RKO (cell line): Measurements from ENCODE around the gene GLCCI1.
A peak's percentile ranks its signal among the peaks of the same experiment; 100 is the strongest.
"Not testable (repeated sequence)": the region's sequence is repeated elsewhere in the genome, so short reads cannot be mapped to it uniquely, and the experiment has no call there.

Experiments used
- DNase-seq: peaks from one replicate; pipeline ENCODE4 v3.0.0-alpha.2; 2016; ENCODE audit warnings: low spot score

The GLCCI1 gene

GRCh38 chr7:7989616-7990440 is 21.2 kb downstream of the GLCCI1 start:
- DNase-seq, result no peak

GRCh38 chr7:7990441-7990761 is 21.8 kb downstream of the GLCCI1 start:
- DNase-seq, result no peak

DNA sequence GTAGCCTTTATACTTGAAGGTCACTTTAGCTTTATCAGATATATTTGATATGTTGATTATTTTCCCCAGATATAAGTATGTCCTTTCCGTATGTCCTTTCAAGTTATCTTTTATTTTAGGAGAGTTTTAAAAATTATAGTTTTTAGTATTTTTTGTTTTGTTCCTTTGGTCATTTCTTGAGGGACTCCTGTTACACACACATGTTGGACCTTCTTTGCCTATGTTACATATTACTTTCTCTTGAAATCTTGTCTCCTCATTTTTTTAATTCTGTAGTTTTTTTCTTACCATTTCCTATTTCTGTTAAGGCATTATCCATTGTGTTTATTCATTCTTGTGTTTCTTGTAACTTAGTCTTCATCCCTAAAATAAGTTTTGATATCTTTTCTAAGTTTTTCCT is 23.9 kb downstream of the GLCCI1 start:
- peak; percentile 15 for DNase-seq

DNA sequence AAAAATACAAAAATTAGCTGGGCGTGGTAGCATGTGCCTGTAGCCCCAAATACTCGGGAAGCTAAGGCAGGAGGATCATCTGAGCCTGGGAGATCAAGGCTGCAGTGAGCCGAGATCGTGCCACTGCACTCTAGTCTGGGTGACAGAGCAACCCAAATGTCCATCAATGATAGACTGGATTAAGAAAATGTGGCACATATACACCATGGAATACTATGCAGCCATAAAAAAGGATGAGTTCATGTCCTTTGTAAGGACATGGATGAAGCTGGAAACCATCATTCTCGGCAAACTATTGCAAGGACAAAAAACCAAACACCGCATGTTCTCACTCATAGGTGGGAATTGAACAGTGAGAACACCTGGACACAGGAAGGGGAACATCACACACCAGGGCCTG is 26.8 kb downstream of the GLCCI1 start:
- DNase-seq, result not testable (repeated sequence)

DNA sequence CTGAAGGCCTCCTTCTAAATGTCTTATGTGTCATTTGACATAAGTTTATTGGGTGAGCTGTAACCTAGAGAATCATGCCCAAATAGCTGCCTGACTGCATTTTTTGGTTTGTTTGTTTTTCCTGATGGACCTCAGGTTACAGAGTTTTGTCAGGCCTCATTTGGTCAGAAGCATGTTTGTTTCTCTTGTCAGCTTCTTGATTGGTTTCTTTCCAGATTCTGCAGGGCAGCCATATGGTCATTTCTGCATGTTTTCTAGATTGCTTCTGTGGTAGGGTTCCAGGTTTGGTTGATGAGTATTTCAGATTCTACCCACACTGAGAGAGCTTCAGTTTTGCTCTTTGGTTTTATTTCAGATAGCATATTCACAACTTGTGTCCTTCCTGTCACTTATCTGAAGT is 28.0 kb downstream of the GLCCI1 start:
- DNase-seq, result no peak

DNA sequence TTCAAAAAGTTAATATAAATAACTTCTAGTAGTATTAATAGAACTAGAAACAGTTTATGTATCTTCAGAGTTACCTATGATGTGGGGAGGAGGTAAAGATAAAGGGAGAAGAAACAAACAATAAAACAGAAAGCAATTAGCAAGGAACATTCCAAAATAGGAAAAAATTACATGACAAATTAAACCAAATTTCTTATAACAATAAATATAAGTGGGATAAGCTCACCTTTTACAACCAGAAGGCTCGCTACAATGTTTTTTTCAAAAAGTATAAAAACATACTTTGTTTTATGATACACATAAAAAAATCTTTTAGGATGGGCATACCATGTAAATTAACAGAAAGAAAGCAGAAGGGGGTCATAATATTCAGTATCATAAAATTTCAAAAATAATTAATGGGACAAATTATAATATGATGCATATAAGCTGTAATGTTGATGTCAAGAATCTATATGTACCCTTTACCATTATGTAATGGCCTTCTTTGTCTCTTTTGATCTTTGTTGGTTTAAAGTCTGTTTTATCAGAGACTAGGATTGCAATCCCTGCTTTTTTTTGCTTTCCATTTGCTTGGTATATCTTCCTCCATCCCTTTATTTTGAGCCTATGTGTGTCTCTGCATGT is 31.8 kb downstream of the GLCCI1 start:
- DNase-seq, result no peak

- no peak for DNase-seq
These were observed 34.5 kb downstream of the GLCCI1 start for GRCh38 chr7:8003077-8003476.

DNA sequence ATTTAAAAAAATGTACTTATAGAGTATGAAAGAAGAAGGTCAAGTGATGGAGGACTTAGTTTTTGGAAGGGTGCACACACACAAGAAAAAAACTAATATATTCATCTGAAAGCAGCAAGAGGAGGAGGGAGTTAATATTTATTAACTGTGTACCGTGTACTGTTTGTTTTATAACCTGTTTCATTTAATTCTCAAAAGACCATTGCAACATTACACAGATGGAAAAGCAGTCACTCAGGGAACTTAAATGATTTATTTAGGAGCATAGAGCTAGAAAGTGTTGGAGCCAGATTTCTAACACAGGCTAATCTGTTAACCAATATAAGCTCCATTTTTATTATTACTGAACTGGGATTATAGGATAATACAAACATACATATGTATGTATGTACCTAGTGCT is 36.7 kb downstream of the GLCCI1 start:
- DNase-seq, result no peak

- DNase-seq, result no peak
These were observed 45.8 kb downstream of the GLCCI1 start for GRCh38 chr7:8014399-8014798.

- no peak for DNase-seq
These were observed 46.6 kb downstream of the GLCCI1 start for GRCh38 chr7:8015100-8015745.

DNA sequence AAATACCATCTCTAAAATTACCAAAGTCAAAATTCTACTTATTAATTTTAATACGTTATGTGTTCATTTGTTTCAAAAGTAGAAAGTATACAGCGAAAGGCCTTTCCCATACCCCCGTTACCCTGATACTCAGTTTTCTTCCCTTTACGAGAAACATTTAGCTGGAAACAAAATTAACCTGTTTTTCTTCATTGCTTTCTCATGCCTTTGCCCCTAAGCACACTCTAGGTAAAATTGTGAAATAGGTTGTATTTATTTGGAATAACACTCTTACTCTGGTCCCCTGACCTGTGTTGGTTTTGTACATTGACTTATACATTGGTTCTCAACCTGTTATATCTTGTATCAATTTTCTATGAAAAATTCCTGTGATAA is 47.1 kb downstream of the GLCCI1 start:
- no peak for DNase-seq

DNA sequence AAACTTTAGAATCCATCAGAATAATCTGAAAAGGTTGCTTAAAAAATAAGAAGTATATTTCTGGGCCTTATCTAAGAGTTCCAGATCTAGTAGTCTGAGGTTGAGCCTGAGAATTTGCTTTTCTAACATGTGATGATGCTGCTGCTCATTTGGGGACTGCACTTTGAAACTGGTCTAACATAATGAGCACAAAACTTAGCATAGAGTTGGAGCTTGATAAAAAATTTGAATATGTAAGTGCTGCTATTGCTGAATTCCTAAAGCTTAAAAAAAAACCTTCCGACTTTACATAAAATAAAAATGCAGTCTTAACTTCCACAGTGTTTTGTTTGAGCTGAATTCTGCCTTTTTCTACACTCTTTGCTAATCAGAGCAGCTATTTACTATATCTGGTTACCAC is 48.8 kb downstream of the GLCCI1 start:
- DNase-seq, result no peak

DNA sequence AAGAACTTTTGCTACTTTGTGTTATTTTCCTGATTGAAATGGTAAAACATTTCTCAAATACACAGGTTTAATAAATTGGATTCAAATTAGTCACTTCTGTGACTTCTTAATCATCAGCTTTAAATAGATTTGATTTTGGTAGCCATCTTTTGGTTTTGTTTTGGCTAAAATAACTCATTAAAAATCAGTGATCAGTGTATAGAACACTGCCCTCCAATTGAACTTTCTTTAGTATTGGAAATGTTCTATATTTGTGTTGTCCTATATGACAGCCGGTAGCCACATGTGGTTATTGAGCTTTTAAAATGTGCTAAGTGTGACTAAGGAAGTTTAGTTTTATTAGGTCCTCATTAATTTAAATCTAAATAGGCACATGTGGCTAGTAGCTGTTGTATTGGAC is 50.4 kb downstream of the GLCCI1 start:
- no peak for DNase-seq

- no peak for DNase-seq
These were observed 54.0 kb downstream of the GLCCI1 start for GRCh38 chr7:8022628-8023027.

DNA sequence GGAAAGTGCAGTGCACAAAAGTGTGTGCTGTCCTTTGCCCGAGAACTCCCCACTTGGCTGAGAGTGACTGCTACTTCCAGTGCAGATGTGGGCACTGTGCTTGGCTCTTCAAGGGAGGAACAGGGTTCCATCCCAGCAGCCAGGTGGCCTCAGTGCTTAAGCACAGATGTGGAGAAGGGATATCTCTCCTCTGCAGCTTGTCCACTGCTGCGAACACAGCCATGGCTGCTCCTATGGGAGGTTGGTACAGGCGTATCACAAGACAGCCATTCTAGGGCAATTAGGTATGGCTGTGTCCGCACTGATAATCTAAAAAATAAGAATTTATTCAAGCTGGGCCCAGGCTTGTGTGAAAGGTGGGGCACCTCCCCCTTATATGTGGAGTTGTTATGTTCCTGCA is 66.6 kb downstream of the GLCCI1 start:
- no peak for DNase-seq

- peak; percentile 27 for DNase-seq
These were observed 67.3 kb downstream of the GLCCI1 start for GRCh38 chr7:8035647-8036518.

DNA sequence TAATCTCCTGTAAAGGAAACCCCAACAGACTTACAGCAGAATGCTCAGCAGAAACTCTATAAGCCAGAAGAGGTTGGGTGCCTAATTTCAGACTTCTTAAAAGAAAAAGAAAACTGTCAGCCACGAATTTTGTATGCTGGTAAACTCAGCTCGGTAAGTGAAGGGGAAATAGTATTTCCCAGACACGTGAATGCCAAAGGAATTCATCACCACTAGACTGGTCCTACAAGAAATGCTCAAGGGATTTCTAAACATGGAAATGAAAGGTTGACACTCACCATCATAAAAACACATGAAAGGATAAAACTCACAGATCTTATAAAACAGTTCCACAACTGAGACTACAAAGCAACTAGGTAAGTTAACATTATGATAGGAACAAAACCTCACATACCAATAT is 68.6 kb downstream of the GLCCI1 start:
- no peak for DNase-seq

- DNase-seq, result no peak
These were observed 72.3 kb downstream of the GLCCI1 start for GRCh38 chr7:8040768-8041369.

DNA sequence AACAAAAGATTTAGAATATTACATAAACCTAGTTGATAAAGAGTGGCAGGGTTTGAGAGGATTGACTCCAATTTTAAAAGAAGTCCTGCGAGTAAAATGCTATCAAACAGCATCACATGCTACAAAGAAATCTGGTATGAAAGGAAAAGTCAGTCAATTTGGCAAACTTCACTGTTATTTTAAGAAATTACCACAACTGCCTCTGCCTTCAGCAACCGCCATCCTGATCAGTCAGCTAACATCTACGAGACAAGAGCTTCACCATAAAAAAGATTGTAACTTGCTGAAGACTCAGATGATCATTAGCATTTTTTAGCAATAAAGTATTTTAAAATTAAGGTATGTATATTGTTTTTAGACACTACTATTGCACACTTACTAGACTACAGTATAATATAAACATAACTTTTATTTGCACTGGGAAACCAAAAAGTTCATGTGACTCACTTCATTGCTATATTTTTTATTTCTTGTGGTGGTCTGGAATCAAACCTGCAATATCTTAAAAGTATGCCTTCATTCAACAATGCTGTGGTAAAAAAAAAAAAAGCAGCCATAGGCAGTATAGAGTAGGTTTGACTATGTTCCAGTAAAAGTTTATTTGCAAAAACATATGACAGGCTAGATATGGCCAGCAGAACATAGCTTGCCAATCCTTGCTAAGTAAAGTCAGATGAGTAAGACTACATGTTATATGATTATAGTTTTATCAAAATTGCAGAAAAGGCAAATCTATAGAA is 74.4 kb downstream of the GLCCI1 start:
- no peak for DNase-seq

DNA sequence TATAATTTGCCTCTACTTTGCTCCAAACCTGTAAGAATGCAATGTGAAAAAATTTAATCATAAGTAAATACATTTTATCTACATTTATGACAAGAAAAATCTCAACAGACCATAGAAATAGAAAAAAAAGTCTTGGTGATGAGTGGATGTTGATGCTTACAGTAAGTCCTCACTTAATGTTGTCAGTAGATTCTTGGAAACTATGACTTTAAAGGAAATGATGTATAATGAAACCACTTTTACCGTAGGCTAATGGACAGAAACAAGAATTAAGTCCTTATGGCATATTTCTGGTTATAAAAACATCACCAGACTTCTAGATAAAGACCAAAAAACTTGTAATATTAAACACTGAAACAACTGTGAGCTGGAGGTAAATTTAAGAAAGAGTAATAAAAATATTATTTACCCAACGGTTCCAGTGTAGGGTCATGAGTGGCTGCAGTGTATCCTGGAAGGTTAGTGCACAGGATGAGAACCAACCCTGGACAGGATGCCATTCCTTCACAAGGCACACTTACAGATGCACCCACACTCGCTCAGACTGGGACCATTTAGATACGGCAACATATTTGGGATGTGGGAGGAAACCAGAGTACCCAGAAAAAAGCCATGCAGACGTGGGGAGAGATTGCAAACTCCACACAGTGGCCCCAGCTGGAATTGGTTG is 76.3 kb downstream of the GLCCI1 start:
- no peak for DNase-seq

DNA sequence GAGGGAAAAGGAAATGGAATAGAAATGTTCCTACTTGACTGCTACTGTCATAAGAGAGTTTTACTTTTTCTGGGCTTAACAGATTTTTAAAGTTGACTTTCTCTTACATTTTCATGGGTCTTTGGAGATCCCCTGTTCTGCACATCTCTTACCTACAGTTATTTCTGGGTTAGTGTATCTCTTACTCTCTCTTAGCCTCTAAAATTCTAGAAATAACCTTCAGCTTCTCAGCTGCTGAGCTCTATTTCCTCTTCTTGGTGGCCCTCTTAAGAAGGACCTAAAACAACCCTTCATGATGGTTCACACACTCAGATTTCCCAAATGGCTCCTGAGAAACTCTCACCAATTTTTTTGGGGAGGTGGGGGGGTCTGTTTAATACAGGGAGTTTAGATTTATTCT is 79.5 kb downstream of the GLCCI1 start:
- not testable (repeated sequence) for DNase-seq
